ENCODE data around the gene SHISA6.
"Not testable (repeated sequence)": the region's sequence is repeated elsewhere in the genome, so short reads cannot be mapped to it uniquely, and the experiment has no call there.

Gene SHISA6

GRCh38 chr17:11304568-11304967, 63.6 kb downstream of the SHISA6 start:
- DNase-seq = no peak

- no peak for DNase-seq
Observed at GRCh38 chr17:11305524-11305923, 64.5 kb downstream of the SHISA6 start.

GRCh38 chr17:11308531-11308930, 67.5 kb downstream of the SHISA6 start:
- no peak for DNase-seq

- DNase-seq = no peak
Observed at GRCh38 chr17:11309033-11309432, 68.0 kb downstream of the SHISA6 start.

- no peak for DNase-seq
Observed at GRCh38 chr17:11309850-11310249, 68.8 kb downstream of the SHISA6 start.

- DNase-seq = not testable (repeated sequence)
Observed at GRCh38 chr17:11316451-11316850, 75.4 kb downstream of the SHISA6 start.

- no peak for DNase-seq
Observed at GRCh38 chr17:11318207-11318606, 77.2 kb downstream of the SHISA6 start.

- DNase-seq = no peak
Observed at GRCh38 chr17:11319894-11320293, 78.9 kb downstream of the SHISA6 start.

- no peak for DNase-seq
Observed at GRCh38 chr17:11324021-11324420, 83.0 kb downstream of the SHISA6 start.

GRCh38 chr17:11324846-11325420, 83.9 kb downstream of the SHISA6 start:
- no peak for DNase-seq

GRCh38 chr17:11326492-11326891, 85.5 kb downstream of the SHISA6 start:
- no peak for DNase-seq

- no peak for DNase-seq
Observed at GRCh38 chr17:11328770-11329169, 87.8 kb downstream of the SHISA6 start.

GRCh38 chr17:11330006-11330405, 89.0 kb downstream of the SHISA6 start:
- DNase-seq = no peak

- DNase-seq = no peak
Observed at GRCh38 chr17:11330826-11331225, 89.8 kb downstream of the SHISA6 start.

- no peak for DNase-seq
Observed at GRCh38 chr17:11331547-11332513, 90.8 kb downstream of the SHISA6 start.

GRCh38 chr17:11332706-11333105, 91.7 kb downstream of the SHISA6 start:
- no peak for DNase-seq

GRCh38 chr17:11334493-11334892, 93.5 kb downstream of the SHISA6 start:
- DNase-seq = no peak

GRCh38 chr17:11336290-11336689, 95.3 kb downstream of the SHISA6 start:
- DNase-seq = no peak

- DNase-seq = no peak
Observed at GRCh38 chr17:11340803-11341202, 99.8 kb downstream of the SHISA6 start.

GRCh38 chr17:11342138-11342537, 101.1 kb downstream of the SHISA6 start:
- DNase-seq = no peak

GRCh38 chr17:11349106-11349505, 108.1 kb downstream of the SHISA6 start:
- DNase-seq = no peak

GRCh38 chr17:11351479-11351878, 110.5 kb downstream of the SHISA6 start:
- no peak for DNase-seq

- no peak for DNase-seq
Observed at GRCh38 chr17:11353601-11354000, 112.6 kb downstream of the SHISA6 start.

- no peak for DNase-seq
Observed at GRCh38 chr17:11356371-11356770, 115.4 kb downstream of the SHISA6 start.

Data from suppressor macrophage treated with lipopolysaccharide for 1 hour (primary cell).